ENCODE results near the gene SEC23A. TPM values are rescaled to one million over a fixed set of nuclear protein-coding genes. Genes with fewer than 3 reads are reported as not detected.
"Not testable (repeated sequence)": the region's sequence is repeated elsewhere in the genome, so short reads cannot be mapped to it uniquely, and the experiment has no call there.

SEC23A gene
- 152 and 156 TPM in 2 replicates for total RNA-seq

GRCh38 chr14:39102969-39103957, at the start of gene SEC23A:
Gene SEC23A, minus strand, starts transcription at chr14:39103235. Its CDS starts 7,117 bp downstream, at chr14:39096118.
- DNase-seq (ENCODE audit: low read depth in 2 of 2), result peak; percentile 90 to 91

DNA sequence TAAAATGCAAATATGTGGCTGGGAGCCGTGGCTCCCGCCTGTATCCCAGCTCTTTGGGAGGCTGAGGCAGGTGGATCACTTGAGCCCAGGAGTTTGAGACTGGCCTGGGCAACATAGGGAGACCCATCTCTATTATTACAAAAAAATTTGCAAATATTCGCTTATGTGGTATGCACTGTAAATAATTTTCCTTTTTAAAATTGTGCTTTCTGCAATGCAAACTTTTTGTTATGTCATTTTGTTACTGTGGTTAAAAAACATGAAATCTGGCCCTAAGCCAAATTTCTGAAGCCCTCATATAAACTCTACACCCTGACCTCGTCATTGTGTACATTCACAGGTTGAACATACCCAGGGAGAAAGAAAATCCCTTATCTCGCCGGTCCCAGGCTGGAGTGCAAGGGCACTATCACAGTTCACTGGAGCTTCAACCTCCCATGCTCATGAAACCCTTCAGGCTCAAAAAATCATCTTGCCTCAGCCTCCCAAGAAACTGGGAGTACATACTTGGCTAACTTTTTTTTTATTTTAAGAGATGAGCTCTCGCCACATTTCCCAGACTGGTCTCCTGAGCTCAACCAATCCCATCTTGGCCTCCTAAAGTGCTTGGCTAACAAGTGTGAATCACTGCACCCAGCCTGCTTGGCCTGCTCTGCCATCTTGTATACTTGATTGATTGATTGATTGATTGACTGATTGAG, 42.4 kb upstream of the SEC23A start:
- peak in 1 of 2 donors; percentile 15 for DNase-seq (ENCODE audit: low read depth in 2 of 2)

DNA sequence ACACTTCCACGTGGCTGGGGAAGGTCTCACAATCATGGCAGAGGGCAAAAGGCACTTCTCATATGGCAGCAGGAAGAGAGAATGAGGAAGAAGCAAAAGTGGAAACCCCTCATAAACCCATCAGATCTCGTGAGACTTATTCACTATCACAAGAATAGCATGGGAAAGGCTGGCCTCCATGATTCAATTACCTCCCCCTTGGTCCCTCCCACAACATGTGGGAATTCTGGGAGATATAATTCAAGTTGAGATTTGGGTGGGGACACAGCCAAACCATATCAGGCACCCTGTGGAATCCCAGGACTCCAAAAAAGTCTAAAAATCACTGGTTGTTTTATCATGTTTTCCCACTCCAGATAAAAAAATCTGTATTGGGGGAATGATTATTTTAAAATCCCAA, 40.2 kb upstream of the SEC23A start:
- not testable (repeated sequence) for DNase-seq (ENCODE audit: low read depth in 2 of 2)

GRCh38 chr14:39141623-39142022, 38.6 kb upstream of the SEC23A start:
- DNase-seq (ENCODE audit: low read depth in 2 of 2), result not testable (repeated sequence)

- DNase-seq (ENCODE audit: low read depth in 2 of 2), result no peak
These were observed 37.1 kb upstream of the SEC23A start for GRCh38 chr14:39140170-39140569.

GRCh38 chr14:39138440-39138839, 35.4 kb upstream of the SEC23A start:
- no peak for DNase-seq (ENCODE audit: low read depth in 2 of 2)

GRCh38 chr14:39137835-39138234, 34.8 kb upstream of the SEC23A start:
- DNase-seq (ENCODE audit: low read depth in 2 of 2), result not testable (repeated sequence)

GRCh38 chr14:39122330-39123138, 19.5 kb upstream of the SEC23A start:
- DNase-seq (ENCODE audit: low read depth in 2 of 2), result no peak

GRCh38 chr14:39114073-39114838, 11.2 kb upstream of the SEC23A start, which contains the start of gene GEMIN2:
Gene GEMIN2, plus strand, starts transcription at chr14:39114323. Its CDS starts 16 bp downstream, at chr14:39114339.
- peak; percentile 94 to 95 for DNase-seq (ENCODE audit: low read depth in 2 of 2)

DNA sequence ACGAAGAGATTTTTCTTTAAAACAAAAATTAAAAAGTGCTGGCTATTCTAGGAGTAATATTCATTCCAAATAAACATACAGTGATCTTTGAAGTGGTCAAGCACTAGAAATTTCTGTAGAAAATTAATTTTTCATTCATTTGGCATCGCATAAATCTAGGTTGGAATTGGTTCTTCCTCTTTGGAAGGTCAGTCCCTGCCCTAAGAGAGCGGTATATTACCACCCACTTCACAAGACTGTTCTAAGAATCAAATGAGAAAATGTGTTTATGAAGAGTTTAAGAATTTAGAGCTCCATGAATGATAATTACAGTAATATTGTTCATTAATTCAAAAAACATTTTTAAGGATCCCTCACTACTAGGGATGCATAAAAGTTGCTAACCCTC, 10.6 kb upstream of the SEC23A start:
- no peak for DNase-seq (ENCODE audit: low read depth in 2 of 2)

- no peak for DNase-seq (ENCODE audit: low read depth in 2 of 2)
These were observed 7.1 kb upstream of the SEC23A start for GRCh38 chr14:39109893-39110715.

DNA sequence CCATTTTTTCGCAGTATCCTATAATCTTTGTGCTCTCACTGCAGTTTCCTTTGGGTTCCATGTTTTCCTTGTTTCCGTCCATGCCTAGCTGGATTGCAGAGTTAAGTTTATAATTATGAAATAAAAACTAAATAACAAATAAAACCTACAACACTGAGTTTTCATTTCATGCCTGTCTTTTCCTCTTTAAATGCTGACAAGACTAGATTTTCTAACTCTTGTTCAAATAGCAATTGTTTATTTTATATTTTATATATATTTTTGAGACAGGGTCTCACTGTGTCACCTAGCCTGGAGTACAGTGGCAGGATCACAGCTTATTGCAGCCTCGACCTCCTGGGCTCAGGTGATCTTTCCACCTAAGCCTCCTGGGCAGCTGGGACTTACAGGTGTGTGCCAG, 5.8 kb upstream of the SEC23A start:
- no peak for DNase-seq (ENCODE audit: low read depth in 2 of 2)

GRCh38 chr14:39107591-39107996, 4.6 kb upstream of the SEC23A start:
- DNase-seq (ENCODE audit: low read depth in 2 of 2), result peak; percentile 51 to 67

- not testable (repeated sequence) for DNase-seq (ENCODE audit: low read depth in 2 of 2)
These were observed 1.2 kb upstream of the SEC23A start for GRCh38 chr14:39104078-39104801.

- DNase-seq (ENCODE audit: low read depth in 2 of 2), result peak; percentile 28 to 41
These were observed 618 bp downstream of the SEC23A start for GRCh38 chr14:39102265-39102968.

DNA sequence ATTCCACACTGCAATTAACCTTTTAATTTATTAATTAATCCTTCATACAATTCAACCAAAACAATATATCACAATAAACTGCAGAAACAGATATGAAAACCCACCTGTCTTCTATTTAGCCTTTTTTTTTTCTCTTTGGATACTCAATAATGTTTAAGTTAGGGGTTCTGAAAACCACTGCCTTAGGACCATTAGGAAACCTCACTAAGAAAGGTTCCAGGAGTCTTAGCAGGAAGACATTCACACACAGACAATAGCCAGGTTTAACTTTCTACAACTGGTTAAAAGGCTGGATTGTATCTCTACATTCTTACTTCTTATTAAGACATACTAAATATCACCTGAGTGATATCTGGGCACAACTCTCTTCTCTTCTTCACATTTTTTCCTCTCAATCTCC, 3.3 kb downstream of the SEC23A start:
- DNase-seq (ENCODE audit: low read depth in 2 of 2), result no peak

DNA sequence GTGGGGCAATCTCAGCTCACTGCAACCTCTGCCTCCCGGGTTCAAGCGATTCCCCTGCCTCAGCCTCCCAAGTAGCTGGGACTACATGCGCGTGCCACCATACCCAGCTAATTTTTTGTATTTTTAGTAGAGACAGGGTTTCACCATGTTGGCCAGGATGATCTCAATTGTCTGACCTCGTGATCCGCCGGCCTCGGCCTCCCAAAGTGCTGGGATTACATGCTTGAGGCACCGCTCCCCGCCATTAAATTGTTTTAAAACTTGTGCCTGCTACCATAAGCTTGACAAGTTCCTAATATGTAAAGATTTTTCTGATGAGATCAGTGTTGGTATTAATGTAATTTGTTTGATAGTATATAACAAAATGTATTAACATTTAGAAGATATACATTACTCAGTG, 3.8 kb downstream of the SEC23A start:
- not testable (repeated sequence) for DNase-seq (ENCODE audit: low read depth in 2 of 2)

GRCh38 chr14:39097159-39097558, 5.9 kb downstream of the SEC23A start:
- peak; percentile 33 to 73 for DNase-seq (ENCODE audit: low read depth in 2 of 2)

Data from lung microvascular endothelial cell (primary cell).